Activated naive CD4-positive, alpha-beta T cell (primary cell): ENCODE results near the gene STAC3.

Experiments used
- DNase-seq, 4 experiments: peaks; one replicate each; lab custom pipeline; 2025; lab: John Stamatoyannopoulos, UW

The STAC3 gene

GRCh38 chr12:57236201-57236924, 14.6 kb downstream of the STAC3 start:
- DNase-seq: no peak

DNA sequence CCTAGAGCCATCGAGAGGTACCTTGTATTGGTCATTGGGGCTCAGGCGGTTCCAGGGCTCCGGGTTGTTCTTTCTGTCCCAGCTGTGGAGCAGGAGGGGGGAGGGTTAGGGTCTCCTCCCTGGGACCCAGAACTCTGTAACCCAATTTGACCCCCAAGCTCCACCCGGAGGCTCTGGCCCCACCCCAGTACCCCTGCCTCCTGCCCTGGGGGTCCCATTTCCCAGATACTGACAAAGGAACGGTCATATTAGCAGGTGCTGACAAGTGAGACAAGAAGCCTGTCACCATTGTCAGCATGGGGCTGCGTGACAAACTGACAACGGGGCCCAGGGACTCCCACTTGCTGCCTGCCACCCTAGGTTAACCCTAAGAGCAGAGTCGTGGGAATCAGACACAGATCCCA, 15.3 kb downstream of the STAC3 start:
- DNase-seq: no peak

DNA sequence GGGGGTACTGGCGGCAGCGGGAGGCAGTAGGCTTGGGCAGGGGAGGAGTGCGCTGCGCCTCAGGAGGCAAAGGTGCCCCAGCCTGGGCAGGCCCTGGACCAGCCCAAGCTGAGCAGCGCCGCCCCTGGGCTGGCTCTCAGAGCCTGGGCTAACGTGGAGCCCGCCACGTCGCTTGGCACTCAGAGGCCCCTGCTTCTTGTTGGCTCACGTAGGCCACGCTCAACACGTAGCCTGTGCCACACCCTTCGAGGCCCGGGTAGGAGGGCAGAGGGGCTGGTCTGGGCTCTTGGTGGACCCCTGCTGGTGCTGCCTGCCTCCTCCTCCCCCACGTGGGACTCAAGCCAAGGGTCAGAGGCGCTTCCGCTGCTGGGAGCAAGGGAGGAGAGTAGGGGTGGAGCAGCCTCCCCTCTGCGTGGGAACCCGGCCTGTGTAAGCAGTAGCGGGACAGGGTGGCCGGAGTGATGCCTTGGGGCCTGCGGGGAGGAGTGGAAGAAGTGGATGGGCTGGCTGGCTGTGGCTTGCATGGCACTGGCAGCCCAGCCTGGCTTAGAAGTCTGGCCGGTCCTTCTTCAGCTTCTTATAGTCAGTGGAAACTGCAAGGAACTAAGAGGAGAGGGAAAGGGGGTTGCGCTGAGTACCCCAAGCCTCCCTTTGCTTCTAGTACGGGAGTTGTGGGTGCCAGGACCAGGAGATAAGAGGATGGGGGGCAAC, 15.8 kb downstream of the STAC3 start:
- DNase-seq: no peak

DNA sequence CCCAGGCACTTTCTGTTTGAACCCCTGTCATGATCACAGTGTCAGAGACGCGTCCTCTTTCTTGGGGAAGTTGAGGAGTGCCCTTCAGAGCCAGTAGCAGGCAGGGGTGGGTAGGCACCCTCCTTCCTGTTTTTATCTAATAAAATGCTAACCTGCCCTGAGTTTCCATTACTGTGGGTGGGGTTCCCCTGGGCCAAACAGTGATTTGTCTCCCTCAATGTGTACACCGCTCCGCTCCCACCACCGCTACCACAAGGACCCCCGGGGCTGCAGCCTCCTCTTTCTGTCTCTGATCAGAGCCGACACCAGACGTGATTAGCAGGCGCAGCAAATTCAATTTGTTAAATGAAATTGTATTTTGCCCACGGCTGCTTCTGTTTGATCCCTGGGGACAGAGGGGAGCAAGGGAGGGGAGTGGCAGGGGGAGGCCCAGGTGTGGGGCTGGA, 16.4 kb downstream of the STAC3 start:
- no peak for DNase-seq

DNA sequence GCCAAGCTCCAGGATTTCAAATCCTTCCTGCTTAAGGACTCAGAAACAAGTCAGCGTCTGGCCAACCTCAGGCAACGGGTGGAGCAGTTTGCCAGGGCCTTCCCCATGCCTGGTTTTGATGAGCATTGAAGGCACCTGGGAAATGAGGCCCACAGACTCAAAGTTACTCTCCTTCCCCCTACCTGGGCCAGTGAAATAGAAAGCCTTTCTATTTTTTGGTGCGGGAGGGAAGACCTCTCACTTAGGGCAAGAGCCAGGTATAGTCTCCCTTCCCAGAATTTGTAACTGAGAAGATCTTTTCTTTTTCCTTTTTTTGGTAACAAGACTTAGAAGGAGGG, 16.8 kb downstream of the STAC3 start:
- DNase-seq: no peak

DNA sequence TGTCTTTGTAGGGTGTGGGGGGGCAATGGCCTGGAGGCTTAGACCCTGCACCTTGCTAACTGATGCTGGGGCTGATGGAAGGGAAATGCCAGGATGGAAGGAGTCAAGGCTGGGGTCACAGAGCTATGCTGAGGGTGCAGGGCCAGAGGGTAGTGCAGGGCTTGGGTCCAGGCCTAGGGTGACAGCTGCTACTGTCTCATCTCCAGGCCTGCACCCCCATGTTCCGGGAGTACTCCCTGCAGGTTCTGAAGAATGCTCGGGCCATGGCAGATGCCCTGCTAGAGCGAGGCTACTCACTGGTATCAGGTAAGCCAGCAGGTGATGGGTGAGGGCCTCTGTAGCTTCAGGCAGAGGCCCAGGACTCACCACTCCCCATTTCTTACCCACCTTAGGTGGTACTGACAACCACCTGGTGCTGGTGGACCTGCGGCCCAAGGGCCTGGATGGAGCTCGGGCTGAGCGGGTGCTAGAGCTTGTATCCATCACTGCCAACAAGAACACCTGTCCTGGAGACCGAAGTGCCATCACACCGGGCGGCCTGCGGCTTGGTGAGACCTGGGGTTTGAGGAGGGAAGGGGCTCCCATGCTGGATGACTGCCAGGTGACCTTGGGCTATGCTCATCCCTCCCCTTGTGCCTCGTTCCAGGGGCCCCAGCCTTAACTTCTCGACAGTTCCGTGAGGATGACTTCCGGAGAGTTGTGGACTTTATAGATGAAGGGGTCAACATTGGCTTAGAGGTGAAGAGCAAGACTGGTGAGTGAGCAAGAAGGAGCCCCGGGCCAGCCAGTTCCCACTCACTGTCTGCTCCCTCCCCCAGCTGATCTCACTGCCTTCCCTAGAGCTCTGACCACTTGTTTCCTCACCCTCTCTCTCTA, 17.4 kb downstream of the STAC3 start:
- no peak for DNase-seq

- DNase-seq: no peak
These were observed 18.7 kb downstream of the STAC3 start for GRCh38 chr12:57232156-57232756.

DNA sequence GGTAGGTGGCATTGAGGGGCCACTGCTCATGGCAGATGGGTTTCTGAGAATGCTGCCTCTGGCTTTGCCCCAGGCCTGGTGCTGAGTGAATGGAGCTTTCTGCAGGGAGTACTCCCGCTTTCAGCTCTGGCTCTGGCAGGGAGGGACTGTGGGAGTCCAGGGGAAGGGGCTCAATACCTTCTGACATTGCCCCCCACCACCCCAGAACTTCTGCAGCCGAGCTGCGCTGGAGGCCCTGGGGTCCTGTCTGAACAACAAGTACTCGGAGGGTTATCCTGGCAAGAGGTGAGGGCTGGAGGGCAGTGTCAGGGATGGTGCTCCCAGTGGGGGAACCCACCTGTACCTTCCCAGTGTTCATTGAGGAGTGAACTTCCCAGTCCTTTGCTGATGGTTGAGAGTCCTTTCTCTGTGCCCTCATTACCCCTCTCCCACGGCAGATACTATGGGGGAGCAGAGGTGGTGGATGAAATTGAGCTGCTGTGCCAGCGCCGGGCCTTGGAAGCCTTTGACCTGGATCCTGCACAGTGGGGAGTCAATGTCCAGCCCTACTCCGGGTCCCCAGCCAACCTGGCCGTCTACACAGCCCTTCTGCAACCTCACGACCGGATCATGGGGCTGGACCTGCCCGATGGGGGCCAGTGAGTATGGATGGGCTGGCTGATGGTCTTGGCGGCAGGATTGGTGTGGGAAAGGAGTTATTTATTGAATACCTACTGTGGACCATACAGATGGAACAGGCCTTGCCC, 19.5 kb downstream of the STAC3 start:
- no peak for DNase-seq

DNA sequence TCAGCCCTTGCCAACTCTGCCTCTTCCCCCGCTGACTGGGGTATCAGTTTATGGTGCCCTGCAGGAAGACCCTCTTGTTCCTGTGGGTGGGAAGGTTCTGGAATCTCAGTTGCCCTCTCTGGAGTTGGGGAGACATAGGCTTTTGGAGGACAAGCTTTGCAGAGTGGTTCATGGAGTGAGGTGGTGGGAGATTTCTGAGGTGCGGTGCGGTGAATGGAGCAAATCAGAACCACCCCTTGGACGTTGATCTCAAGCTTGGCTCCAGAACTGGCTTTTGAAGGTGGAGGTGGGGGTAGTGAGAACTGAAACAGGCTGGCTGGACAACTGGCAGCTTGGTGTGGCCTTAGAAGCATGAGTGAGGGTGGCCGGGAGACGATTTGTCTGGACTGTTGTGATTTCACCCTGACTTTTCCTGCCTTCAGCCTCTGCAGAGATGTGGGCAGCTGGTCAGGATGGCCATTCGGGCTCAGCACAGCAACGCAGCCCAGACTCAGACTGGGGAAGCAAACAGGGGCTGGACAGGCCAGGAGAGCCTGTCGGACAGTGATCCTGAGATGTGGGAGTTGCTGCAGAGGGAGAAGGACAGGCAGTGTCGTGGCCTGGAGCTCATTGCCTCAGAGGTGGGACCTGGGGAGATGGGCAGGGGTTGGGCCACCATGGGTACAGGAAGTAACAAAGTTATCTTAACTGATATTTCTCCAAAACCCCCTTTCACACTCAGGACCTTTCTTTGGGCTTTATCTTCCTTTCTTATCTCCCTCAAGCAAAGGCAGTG, 20.4 kb downstream of the STAC3 start:
- DNase-seq: no peak

DNA sequence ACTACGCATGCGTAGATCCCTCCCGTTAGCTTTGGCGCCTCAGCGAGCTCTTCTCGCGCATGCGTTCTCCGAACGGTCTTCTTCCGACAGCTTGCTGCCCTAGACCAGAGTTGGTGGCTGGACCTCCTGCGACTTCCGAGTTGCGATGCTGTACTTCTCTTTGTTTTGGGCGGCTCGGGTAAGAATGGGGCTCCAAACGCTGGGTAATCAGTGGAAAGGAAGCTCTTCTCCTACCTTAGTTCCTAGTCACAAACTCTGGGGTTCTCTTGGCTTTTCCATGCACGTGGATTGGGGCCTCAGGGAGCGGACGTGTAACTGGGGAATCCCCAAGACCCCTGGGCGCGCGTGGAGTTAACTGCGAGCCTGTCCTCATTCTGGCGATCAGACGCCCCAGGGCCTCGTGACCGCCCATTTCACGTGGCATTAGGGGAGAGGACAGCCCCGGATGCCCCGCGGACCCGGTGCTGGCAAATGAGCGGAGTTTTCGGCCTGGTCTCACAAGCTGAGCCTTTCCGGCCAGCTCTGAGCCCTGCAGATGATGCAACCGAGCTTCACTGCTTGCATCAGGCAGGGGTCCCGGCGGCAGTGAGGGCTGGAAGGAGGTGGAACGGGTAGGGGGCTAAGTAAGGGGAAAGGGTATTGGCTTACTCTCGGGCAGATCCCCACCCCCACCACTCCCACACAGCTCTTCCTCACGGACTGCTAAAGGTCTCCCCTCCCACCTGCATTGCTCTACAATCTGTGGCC, 21.2 kb downstream of the STAC3 start, which contains the start of gene SHMT2:
SHMT2 (plus strand) TSS at position 78 of the 747 bp plus-strand sequence; CDS start at position 146, 68 bp downstream.
- peak; percentile 74 to 81 (median 78) for DNase-seq

- no peak for DNase-seq
These were observed 21.8 kb downstream of the STAC3 start for GRCh38 chr12:57229046-57229633.

DNA sequence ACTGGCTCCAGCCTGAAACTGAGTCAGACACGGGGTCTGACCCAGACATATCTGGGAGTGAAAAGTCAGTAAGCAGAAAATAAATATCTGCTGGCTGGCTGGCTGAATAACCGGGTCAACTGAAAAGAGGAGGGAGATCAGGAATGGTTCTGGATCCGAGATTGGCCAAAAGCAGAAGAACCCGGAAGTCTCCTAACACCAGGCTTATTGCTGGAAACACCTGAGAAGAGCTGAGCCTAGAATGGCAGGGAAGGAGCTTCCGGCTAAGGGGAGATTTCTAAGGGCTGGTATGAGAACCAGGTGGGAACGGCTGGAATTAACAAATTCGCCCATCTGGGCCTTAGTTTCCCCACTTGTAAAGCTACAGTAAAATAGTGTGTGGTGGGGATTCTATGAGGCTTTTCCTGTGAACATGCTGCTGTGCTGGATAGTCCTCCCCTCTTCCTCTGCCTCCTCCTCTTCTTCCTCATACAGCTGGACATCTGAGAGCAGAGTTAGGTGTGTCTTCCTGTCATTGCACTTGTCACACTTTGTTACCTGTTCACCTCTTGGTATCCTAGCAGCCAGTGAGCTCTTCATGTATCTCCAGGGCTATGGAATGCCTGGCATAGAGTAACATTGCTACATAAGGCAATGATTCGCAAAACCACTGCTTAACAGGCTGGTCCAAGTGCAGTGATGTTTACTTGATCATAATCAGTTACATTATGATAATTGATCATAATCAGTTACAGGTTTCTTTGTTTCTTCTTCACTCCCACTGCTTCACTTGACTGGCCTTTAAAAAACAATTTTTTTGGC, 23.5 kb downstream of the STAC3 start:
- DNase-seq: no peak

DNA sequence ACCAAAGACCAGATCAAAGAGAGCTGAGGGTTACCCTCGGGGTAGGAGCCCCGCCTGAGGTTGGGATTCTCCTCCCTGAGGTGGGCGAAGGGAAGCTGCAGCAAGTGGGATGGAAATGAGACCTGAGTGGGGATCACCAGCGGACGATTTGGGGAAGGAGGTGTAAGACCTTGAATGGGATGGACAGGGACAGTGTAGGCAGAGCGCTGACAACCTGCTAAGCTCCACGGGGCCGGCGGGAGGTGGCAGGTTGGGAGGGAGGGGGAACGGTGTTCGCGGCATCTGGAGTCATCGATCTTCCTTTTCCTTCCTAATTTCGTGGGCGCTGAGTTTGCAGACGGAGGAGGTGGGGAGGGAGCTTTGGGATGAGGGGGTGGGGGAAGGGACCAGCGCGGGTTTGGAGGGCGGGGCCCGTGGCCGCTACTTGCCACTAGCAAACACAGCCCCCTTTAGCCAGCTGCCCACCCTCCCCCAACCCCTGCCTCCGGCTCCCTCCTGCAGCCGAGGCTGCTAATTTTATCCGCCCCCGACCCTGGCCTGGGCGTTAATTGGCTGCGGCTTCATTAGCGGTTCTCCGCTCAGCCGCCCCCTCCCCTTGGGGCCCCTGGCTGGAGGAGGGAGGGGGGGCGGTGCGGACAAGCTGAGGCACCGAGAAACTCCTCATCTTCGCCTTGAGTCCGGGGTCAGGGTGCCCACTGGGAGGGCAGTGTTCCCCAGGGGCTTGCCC, 24.2 kb downstream of the STAC3 start:
- no peak for DNase-seq

- DNase-seq: no peak
These were observed 25.2 kb downstream of the STAC3 start for GRCh38 chr12:57225680-57226210.

GRCh38 chr12:57224973-57225679, 25.9 kb downstream of the STAC3 start:
- DNase-seq: peak in 2 of 4 experiments; percentile 26 to 62

DNA sequence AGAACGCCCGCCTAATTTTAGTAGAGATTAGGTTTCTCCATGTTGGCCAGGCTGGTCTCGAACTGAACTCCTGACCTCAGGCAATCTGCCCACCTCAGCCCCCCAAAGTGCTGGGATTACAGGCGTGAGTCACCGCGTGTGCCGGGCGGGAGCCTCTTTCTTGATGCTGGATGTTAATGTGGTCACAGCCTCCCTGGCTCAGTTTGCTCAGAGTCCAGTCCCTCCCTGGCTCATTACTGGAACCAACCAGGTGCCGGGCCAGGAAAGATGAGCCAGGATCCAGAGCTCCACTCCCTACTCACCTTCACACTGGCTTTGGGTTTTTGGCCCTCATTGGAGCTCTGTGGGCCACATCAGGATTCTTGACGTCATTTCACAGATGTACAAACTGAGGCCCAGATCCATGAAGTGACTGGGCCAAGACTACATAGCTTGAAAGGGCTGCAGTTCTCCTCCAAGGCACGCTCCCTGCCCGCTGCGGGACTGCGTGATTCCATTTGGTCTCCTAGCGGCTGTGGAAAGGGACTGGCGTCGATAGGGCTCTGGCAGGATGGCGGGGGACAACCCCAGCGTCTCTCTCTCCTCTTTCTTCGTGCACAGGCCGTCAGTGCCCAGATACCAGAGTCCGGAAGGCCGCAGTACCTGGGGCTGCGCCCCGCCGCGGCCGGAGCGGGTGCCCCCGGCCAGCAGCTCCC, 26.6 kb downstream of the STAC3 start:
- DNase-seq: no peak
